DMS153 treated with DMSO at 0.1 percent for 48 hours (cell line): Measurements from ENCODE around the gene SEM1.
A peak's percentile ranks its signal among the peaks of the same experiment; 100 is the strongest.

ENCODE experiments used
- DNase-seq: peaks from one replicate; lab custom pipeline; 2025; ENCODE audit not compliant: unreplicated experiment; lab: John Stamatoyannopoulos, UW

The SEM1 gene

DNA sequence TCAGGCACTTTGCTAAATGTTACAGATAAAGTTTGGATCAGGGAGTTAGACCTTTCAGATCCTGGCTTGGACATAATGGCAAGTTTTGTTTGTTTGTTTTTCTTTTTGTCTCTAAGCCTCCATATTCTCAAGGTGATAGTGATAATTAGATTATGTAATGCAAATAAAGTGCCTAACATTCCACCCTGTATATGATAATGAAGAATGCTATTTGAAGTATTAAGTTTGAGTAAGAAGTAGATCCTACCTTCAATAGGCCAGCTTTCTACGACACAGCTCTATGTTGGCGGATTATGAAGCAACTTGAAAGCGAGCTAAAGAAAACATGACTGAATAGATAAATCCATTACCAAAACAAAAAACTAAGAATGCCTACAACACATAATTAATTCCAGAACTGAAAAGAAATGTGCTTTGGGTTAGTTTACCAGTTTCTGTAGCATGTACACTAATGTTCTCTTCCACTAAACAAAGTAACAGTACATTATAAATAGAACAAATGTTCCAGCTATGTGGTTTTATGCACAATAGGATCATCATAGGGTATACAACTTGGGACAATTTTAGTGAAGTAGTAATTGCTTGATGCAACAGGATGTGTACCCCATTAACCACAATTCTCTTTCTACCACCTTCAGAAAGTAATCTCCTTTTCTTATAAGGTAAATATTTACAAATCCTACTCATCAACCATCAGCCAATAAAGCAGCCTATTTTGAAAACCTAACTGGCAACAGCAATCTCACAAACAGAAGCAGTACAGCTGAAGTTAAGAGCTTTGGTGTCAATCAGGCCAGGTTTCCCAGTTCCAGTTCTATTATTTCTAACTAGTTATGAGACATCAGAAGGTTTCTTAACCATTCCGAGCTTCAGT is 1.5 kb downstream of the SEM1 start:
- no peak for DNase-seq

DNA sequence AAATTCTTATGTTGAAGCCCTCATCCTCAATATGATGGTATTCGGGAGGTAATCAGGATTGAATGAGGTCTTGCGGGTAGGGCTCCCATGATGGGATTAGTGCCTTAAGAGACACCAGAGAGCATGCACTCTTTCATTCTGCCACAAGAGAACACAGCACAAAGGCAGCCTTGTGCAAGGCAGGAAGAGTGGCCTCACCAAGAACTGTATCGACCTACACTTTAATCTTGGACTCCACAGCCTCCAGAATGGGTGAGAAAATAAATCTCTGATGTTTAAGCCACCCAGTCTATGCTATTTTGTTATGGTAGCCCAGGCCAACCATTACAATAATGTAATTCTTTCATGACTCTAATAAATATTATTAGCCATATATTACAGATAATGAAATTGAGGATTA is 8.4 kb downstream of the SEM1 start:
- no peak for DNase-seq

- DNase-seq, result no peak
Measured at GRCh38 chr7:96700516-96700915, 9.1 kb downstream of the SEM1 start.

GRCh38 chr7:96699219-96699871 is 10.3 kb downstream of the SEM1 start:
- no peak for DNase-seq

DNA sequence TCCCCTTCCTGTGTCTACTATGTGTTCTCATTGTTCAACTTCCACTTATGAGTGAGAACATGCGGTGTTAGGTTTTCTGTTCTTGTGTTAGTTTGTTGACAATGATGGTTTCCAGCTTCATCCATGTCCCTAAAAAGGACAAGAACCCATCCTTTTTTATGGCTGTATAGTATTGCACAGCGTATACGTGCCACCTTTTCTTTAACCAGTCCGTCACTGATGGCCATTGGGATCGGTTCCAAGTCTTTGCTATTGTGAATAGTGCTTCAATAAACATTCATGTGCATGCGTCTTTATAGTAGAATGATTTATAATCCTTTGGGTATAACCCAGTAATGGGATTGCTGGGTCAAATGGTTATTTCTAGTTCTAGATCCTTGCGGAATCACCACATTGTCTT is 11.2 kb downstream of the SEM1 start:
- peak; percentile 35 for DNase-seq

- no peak for DNase-seq
Measured at GRCh38 chr7:96697822-96698221, 11.8 kb downstream of the SEM1 start.

DNA sequence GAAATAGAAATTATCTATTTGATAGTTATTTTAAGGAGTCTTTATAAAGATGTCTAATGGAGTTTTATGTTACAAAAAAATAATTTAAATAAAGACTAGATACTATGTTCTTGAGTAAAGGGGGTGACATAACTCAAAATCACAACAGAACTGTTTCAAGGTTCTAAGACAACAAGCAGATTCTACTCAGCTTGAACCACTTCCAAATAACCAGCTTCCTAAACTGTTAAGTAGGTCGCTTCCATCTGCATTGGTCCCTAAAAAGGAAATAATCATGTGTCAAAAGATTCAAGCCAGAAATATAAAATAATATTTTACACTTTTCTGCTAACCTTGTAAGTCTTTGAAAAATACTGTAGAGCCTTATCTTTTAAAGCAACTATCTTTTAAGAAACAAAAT is 14.1 kb downstream of the SEM1 start:
- DNase-seq, result no peak

DNA sequence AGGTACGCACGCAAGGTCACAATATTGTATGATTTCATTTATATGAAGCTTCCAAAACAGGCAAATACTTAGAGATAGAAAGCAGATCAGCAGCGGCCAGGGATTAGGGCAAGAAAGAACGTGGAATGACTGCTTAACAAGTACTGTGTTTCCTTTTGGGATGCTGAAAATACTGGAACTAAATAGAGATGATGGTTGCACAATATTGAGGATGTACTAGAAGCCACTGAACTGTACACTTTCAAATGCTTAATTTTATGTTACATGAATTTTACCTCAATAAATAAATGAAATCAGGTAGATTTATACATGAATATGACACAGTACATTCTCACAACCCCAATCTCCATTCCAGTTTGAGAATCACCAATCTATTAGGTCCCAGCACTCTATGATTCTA is 15.6 kb downstream of the SEM1 start:
- DNase-seq, result no peak

- no peak for DNase-seq
Measured at GRCh38 chr7:96691702-96692101, 17.9 kb downstream of the SEM1 start.

GRCh38 chr7:96689414-96689813 is 20.2 kb downstream of the SEM1 start:
- no peak for DNase-seq

DNA sequence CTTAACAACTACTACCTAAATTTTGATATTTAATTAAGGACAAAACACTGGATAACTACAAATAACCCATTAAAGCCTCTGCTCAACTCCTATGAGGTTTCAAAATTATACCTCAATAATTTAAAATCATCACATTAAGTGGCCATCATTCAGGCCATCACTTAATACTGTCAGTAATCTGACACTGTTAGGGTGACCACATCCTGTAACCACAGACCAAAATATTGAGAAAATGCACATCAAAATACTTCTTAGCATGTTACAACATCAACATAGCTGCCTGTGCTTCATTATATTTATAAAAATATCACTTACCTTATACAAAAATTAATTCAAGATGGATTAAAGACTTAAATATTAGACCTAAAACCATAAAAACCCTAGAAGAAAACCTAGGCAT is 23.3 kb downstream of the SEM1 start:
- DNase-seq, result no peak

GRCh38 chr7:96685755-96686154 is 23.9 kb downstream of the SEM1 start:
- no peak for DNase-seq

GRCh38 chr7:96685353-96685752 is 24.3 kb downstream of the SEM1 start:
- DNase-seq, result no peak

DNA sequence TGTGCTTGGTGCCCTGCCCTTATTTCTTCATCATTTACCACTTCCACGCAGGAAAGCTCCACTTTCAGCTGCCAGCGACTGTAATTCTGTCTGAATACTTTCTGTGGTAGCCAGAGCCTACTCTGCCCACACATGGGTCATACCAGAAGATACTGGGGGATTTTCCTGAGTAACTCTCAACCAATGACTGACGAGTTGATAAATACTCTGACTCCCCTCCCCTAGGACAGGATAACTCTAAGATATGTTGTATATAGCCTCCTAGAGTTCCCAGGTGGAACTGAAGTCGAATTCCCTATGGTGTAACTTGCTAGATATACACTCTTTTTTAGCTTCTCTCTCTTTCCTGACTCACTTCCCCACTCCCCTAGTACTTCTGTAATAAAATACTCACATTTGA is 29.8 kb downstream of the SEM1 start:
- DNase-seq, result no peak

- no peak for DNase-seq
Measured at GRCh38 chr7:96676919-96677318, 32.7 kb downstream of the SEM1 start.

- no peak for DNase-seq
Measured at GRCh38 chr7:96675548-96675947, 34.1 kb downstream of the SEM1 start.

GRCh38 chr7:96674565-96674964 is 35.1 kb downstream of the SEM1 start:
- DNase-seq, result no peak

- no peak for DNase-seq
Measured at GRCh38 chr7:96671854-96672253, 37.8 kb downstream of the SEM1 start.

DNA sequence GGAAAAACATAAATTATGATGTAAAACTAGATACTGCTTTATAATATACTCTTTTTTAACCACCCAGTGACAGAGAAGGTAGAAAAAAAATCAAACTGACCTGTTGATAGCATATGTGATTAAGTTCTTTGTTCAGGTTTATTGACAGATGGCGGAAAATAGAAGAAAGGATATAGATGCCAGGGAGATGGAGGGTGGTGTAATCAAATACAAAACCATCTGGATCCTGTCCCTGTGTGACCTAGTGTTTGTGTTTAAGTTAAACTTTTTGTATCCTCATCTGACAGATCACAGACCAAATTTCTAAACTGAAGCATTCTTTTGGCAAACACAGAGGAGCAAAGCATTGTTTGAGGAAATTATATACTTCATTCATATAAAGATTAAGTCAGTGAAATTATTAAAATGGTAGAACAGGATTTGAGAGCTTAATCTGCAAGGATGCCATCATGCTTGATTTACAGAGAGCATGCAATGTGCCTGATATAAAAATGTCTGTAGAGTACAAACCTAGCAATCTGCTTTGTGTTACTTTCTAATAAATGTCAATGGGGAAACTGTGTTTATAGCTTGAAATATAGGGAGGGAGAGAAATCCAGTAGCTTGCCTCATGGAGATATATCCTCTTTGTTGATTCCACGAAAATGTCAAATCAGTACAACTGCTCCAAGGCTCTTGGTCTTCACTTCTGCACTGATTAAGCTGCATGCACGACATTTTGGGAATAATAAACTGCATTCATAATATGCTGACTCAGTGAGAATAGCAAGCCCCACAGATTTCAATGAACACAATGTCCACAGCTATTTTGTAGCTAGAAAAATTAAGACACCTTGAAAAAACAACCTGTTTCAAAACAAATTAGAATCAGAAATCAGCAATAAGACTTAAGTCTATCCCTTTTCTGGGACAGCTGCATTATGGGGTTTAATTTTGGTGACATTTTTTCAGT is 39.0 kb downstream of the SEM1 start:
- peak; percentile 68 for DNase-seq

DNA sequence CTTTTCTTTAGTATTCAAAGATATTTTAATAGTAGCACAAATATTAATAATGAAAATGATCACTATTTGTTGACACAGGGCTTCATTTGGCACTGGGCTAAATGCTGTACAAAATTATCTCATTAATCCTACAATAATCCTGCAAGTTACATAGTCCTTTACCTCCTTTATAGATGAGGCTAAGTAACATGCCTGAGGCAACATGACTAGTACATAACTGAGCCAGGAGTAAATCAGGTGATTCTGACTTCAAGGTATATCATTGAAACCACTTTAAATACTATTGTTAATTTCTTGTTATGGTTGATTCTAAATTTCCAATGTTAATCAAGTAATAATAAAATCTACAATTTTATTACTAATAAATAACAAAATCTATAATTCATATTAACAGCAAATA is 39.8 kb downstream of the SEM1 start:
- DNase-seq, result no peak

DNA sequence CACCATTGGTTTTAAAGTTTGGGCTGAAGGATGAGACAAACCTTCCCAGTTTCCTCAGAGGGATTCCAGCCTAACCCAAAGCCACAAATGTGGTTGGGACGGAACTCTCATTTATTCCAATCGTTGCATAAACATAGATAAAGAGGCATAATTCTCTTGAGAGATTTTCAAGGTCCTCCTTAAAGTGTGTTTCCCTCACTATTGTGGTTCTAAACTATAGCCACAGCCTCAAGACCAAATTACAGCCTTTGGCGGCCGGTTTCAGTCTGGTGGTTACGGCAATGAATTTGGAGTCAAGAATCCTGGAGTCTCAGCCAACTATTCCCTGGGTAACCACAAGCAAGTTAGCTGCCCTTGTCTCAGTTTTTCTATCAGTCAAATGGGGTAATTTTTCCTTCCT is 42.6 kb downstream of the SEM1 start:
- DNase-seq, result no peak

GRCh38 chr7:96665689-96666088 is 44.0 kb downstream of the SEM1 start:
- no peak for DNase-seq
